ENCODE measurements around the gene RTL1.

Gene RTL1

DNA sequence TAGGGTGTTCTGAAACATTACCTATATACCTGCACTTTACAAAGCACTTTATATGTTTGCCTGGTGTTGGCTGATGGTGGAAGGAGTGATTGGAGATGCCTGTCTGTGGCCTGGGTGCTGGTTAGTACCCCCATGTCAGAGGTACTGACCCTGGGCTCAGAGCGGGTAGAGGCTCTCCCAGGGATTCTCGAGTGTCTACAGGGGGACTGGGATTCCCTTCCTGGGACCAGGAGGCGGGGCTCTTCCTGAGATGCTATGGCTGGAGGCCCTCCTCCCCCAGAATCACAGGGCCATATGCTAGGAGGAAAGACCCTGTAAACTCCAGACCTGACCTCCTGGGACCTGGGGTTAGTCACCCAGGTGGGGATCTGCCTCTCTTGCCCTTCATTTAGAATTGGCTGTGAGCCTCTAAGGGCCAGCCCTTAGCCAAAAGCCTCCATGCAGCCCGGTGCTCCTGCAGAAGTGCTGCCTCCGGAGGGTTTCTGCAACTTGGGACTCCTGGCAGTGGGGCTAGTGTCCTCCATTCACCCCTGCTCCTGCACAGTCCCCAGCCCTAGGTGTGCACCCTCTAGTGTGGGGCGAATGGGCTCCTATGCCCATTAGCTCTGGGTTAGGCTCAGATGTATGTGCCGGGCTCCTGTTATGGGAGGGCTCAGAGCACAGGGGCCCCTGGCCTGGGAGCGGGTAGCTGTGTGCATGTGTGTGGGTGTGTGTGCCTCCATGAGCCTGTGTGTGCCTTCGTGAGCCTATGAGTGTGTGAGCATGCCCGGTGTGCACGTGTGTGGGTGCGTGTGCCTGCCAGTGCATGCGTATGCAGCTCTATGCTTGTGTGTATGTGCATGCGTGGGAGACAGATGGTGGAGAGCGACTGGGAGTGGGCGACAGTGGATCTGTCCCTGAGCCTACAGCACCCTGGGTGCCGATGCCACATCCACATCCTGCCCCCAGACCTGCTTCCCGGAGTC is 36.6 kb downstream of the RTL1 start:
- Histone ChIP-seq H3K9ac (ENCODE audit: low read length) (no peak overlapping the region), H2BK5ac (ENCODE audit: low read length) (no peak overlapping the region), H3K79me1 (ENCODE audit: low read length) (no peaks in the 10 kb centered on the region), H3K4me2 (ENCODE audit: low read length) (no peak overlapping the region), H2BK120ac (ENCODE audit: low read depth, low read length) (no peak overlapping the region), H3K23ac (ENCODE audit: low read length) (no peak overlapping the region), H3K18ac (ENCODE audit: low read length) (no peak overlapping the region), H3K4me3 (ENCODE audit: low read length) (no peak overlapping the region), H3K79me2 (ENCODE audit: control insufficient read depth, insufficient read depth, low read length) (no peaks in the 10 kb centered on the region), H3K56ac (ENCODE audit: low read length) (no peak overlapping the region), H4K8ac (ENCODE audit: low read depth, low read length) (no peak overlapping the region), H4K5ac (ENCODE audit: low read length) (no peak overlapping the region), H3K27ac (ENCODE audit: low read depth, low read length) (no peak overlapping the region), H2AK5ac (ENCODE audit: low read length) (no peak overlapping the region), H2BK15ac (replicated peaks; ENCODE audit: low read depth) (no peak overlapping the region), H3K4ac (ENCODE audit: low read depth, low read length) (no peak overlapping the region), H3K27me3 (ENCODE audit: insufficient read depth, low read length, poor library complexity) (no peaks in the 10 kb centered on the region), H3K4me1 (ENCODE audit: control insufficient read depth, low read depth, low read length) (no peaks in the 10 kb centered on the region), H3K36me3 (ENCODE audit: control insufficient read depth, insufficient read depth, low read length) (no peaks in the 10 kb centered on the region)
- no CpG with 5 or more reads among the region's 18 CpGs for WGBS (ENCODE audit: extremely low coverage, insufficient coverage, low lambda C conversion rate)
- no peak for DNase-seq

DNA sequence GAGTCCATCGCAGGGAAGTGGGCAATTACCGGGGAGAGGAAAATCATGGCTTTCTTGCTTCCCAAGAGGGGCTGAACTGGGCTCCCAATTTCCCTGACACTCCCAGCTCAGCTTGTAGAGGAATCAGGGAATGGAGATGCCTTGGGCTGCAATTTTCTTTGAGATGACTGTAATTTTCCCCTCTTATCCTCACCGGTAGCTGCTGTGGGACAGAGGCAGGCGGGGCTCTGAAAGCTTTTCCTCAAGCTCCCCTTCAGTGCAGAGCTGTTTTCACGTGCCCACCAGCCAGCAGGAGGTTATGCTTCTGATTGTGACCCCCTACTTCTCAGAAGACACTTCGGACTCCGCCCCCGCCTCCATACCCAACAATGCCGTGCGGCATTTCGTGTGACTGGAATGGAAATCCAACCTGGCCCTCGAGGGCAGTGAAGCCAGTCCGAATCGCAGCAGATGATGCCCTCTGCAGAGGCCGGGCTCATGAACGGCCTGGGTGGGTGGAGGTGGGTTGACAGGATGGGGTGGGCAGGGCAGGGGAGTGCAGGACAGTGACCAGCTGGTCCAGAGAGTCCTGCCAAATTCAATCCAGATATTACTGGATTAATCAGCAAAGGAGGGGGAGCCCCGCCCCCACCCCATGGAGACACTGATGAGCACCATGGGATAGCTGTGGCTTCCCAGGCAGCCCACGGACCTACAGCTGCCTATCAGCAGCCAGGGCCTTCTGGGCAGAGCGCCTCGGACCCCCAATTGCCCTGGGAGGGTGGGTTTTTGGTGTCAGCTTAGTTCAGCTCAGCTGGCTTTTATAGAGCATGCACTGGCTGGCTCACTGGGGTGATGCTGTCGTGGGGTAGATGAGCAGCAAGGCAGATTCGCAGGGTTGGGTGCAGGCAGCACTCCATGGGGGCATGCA is 37.6 kb downstream of the RTL1 start:
- Histone ChIP-seq H3K79me2 (ENCODE audit: control insufficient read depth, insufficient read depth, low read length) (no peaks in the 10 kb centered on the region), H2BK15ac (replicated peaks; ENCODE audit: low read depth) (no peak overlapping the region), H2BK120ac (ENCODE audit: low read depth, low read length) (no peak overlapping the region), H3K4me1 (ENCODE audit: control insufficient read depth, low read depth, low read length) (no peaks in the 10 kb centered on the region), H3K9ac (ENCODE audit: low read length) (no peak overlapping the region), H3K56ac (ENCODE audit: low read length) (no peak overlapping the region), H3K4me3 (ENCODE audit: low read length) (no peak overlapping the region), H2AK5ac (ENCODE audit: low read length) (no peak overlapping the region), H3K27ac (ENCODE audit: low read depth, low read length) (no peak overlapping the region), H3K36me3 (ENCODE audit: control insufficient read depth, insufficient read depth, low read length) (no peaks in the 10 kb centered on the region), H3K4me2 (ENCODE audit: low read length) (no peak overlapping the region), H4K8ac (ENCODE audit: low read depth, low read length) (no peak overlapping the region), H3K18ac (ENCODE audit: low read length) (no peak overlapping the region), H3K79me1 (ENCODE audit: low read length) (no peaks in the 10 kb centered on the region), H4K5ac (ENCODE audit: low read length) (no peak overlapping the region), H3K4ac (ENCODE audit: low read depth, low read length) (no peak overlapping the region), H3K23ac (ENCODE audit: low read length) (no peak overlapping the region), H3K27me3 (ENCODE audit: insufficient read depth, low read length, poor library complexity) (no peaks in the 10 kb centered on the region), H2BK5ac (ENCODE audit: low read length) (no peak overlapping the region)
- no peak for DNase-seq
- no CpG with 5 or more reads among the region's 22 CpGs for WGBS (ENCODE audit: extremely low coverage, insufficient coverage, low lambda C conversion rate)

DNA sequence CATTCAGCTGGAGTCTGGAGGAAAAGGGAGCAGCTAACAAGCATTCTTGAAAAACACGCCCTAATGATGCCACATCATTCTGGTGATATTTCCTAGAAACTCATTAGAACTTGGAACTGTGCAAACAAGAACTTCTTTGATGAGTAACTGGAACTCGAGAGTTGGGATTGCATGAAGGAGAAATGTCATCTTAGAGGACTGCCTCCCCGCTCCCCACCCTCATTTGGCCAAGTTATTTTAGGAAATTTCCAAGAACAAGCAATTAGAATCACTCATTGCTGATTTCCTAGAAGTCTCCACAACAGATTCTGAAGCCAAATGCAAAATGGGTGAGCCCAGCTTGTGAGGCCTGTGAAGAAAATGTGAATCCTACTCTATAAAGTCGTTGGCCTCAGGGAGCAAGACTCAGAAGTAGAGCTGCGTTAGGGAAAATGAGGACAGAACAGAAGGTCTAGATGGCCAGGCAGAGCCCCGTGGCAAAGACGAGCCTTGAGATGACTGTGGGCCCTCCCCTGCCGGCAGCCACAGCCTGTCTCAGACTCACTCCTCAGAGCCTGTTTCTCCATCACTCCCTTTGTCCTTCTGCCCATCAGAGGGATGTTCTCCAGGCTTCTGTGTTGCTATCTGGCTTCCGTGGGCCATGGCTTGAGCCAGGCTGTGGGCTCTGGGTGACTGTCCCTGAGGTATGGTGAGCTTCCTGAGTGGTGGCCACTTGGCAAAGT is 38.4 kb downstream of the RTL1 start:
- Histone ChIP-seq H3K18ac (ENCODE audit: low read length) (no peak overlapping the region), H3K79me1 (ENCODE audit: low read length) (no peaks in the 10 kb centered on the region), H2BK5ac (ENCODE audit: low read length) (no peak overlapping the region), H3K27me3 (ENCODE audit: insufficient read depth, low read length, poor library complexity) (no peaks in the 10 kb centered on the region), H2AK5ac (ENCODE audit: low read length) (no peak overlapping the region), H2BK120ac (ENCODE audit: low read depth, low read length) (no peak overlapping the region), H3K4ac (ENCODE audit: low read depth, low read length) (no peak overlapping the region), H3K79me2 (ENCODE audit: control insufficient read depth, insufficient read depth, low read length) (no peaks in the 10 kb centered on the region), H3K4me2 (ENCODE audit: low read length) (no peak overlapping the region), H3K23ac (ENCODE audit: low read length) (no peak overlapping the region), H3K27ac (ENCODE audit: low read depth, low read length) (no peak overlapping the region), H3K56ac (ENCODE audit: low read length) (no peak overlapping the region), H3K9ac (ENCODE audit: low read length) (no peak overlapping the region), H3K36me3 (ENCODE audit: control insufficient read depth, insufficient read depth, low read length) (no peaks in the 10 kb centered on the region), H4K5ac (ENCODE audit: low read length) (no peak overlapping the region), H4K8ac (ENCODE audit: low read depth, low read length) (no peak overlapping the region), H2BK15ac (replicated peaks; ENCODE audit: low read depth) (no peak overlapping the region), H3K4me3 (ENCODE audit: low read length) (no peak overlapping the region), H3K4me1 (ENCODE audit: control insufficient read depth, low read depth, low read length) (no peaks in the 10 kb centered on the region)
- no peak for DNase-seq
- WGBS (ENCODE audit: extremely low coverage, insufficient coverage, low lambda C conversion rate): no CpG with 5 or more reads among the region's 9 CpGs

DNA sequence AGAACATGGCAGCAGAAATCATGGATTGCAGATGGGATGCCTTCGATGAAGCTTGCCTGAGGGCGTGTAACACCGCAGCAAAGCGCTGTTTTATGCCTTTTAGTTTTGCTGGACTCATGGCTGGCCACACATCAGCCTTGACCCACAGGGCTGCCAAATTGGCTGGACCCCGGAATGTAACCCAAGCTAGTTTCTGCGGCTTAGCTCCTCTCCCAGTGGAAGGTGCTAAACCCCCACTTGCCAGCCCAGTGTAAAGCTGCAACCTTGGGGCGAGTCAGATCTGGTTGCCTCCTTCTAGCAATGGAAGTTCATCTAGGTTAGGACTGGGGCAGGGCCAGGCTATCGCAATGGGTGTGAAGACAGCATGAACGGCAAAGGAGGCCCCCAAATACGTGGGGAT is 39.3 kb downstream of the RTL1 start:
- no peak overlapping the region for H2BK5ac ChIP-seq (ENCODE audit: low read length)
- no peak overlapping the region for H4K8ac ChIP-seq (ENCODE audit: low read depth, low read length)
- H3K4me2 ChIP-seq (ENCODE audit: low read length): no peak overlapping the region
- H4K5ac ChIP-seq (ENCODE audit: low read length): no peak overlapping the region
- H3K18ac ChIP-seq (ENCODE audit: low read length): no peak overlapping the region
- H2BK15ac ChIP-seq (replicated peaks; ENCODE audit: low read depth): no peak overlapping the region
- no peak overlapping the region for H3K9ac ChIP-seq (ENCODE audit: low read length)
- no peak overlapping the region for H3K27ac ChIP-seq (ENCODE audit: low read depth, low read length)
- no peak overlapping the region for H3K4ac ChIP-seq (ENCODE audit: low read depth, low read length)
- no peaks in the 10 kb centered on the region for H3K79me2 ChIP-seq (ENCODE audit: control insufficient read depth, insufficient read depth, low read length)
- no peaks in the 10 kb centered on the region for H3K27me3 ChIP-seq (ENCODE audit: insufficient read depth, low read length, poor library complexity)
- H3K23ac ChIP-seq (ENCODE audit: low read length): no peak overlapping the region
- no peaks in the 10 kb centered on the region for H3K4me1 ChIP-seq (ENCODE audit: control insufficient read depth, low read depth, low read length)
- no peak overlapping the region for H2BK120ac ChIP-seq (ENCODE audit: low read depth, low read length)
- no peak overlapping the region for H2AK5ac ChIP-seq (ENCODE audit: low read length)
- DNase-seq: no peak
- no peaks in the 10 kb centered on the region for H3K36me3 ChIP-seq (ENCODE audit: control insufficient read depth, insufficient read depth, low read length)
- no peaks in the 10 kb centered on the region for H3K79me1 ChIP-seq (ENCODE audit: low read length)
- no CpG with 5 or more reads among the region's 10 CpGs for WGBS (ENCODE audit: extremely low coverage, insufficient coverage, low lambda C conversion rate)
- no peak overlapping the region for H3K4me3 ChIP-seq (ENCODE audit: low read length)
- no peak overlapping the region for H3K56ac ChIP-seq (ENCODE audit: low read length)

DNA sequence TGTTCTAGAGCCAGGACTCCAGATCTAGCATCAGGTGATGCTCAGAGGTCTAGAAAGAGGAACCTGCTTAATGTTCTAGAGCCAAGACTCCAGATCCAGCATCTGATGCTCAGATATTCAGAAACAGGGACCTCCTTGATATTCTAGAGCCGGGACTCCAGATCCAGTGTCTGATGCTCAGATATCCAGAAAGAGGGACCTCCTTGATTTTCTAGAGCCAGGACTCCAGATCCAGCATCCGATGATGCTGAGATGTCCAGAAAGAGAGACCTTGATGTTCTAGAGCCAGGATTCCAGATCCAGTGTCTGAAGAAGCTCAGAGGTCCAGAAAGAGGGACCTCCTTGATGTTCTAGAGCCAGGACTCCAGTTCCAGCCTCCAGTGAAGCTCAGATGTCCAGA is 40.7 kb downstream of the RTL1 start:
- WGBS (ENCODE audit: extremely low coverage, insufficient coverage, low lambda C conversion rate): no CpG with 5 or more reads among the region's 2 CpGs
- DNase-seq: no peak
- Histone ChIP-seq H3K79me1 (ENCODE audit: low read length) (no peaks in the 10 kb centered on the region), H3K23ac (ENCODE audit: low read length) (no peak overlapping the region), H2AK5ac (ENCODE audit: low read length) (no peak overlapping the region), H3K27me3 (ENCODE audit: insufficient read depth, low read length, poor library complexity) (no peaks in the 10 kb centered on the region), H3K36me3 (ENCODE audit: control insufficient read depth, insufficient read depth, low read length) (no peaks in the 10 kb centered on the region), H3K4ac (ENCODE audit: low read depth, low read length) (no peak overlapping the region), H3K4me2 (ENCODE audit: low read length) (no peak overlapping the region), H3K4me1 (ENCODE audit: control insufficient read depth, low read depth, low read length) (no peaks in the 10 kb centered on the region), H2BK5ac (ENCODE audit: low read length) (no peak overlapping the region), H4K8ac (ENCODE audit: low read depth, low read length) (no peak overlapping the region), H3K79me2 (ENCODE audit: control insufficient read depth, insufficient read depth, low read length) (no peaks in the 10 kb centered on the region), H2BK15ac (replicated peaks; ENCODE audit: low read depth) (no peak overlapping the region), H3K56ac (ENCODE audit: low read length) (no peak overlapping the region), H3K9ac (ENCODE audit: low read length) (no peak overlapping the region), H3K18ac (ENCODE audit: low read length) (no peak overlapping the region), H4K5ac (ENCODE audit: low read length) (no peak overlapping the region), H2BK120ac (ENCODE audit: low read depth, low read length) (no peak overlapping the region), H3K27ac (ENCODE audit: low read depth, low read length) (no peak overlapping the region), H3K4me3 (ENCODE audit: low read length) (no peak overlapping the region)
